Testis (tissue), 3 donors: ENCODE results near the gene SLC22A9. TPM values are rescaled to one million over a fixed set of nuclear protein-coding genes. Genes with fewer than 3 reads are reported as not detected.

ENCODE experiments used
- DNase-seq: peaks from one replicate; pipeline ENCODE4 v3.0.0-alpha.2; 2019
- H3K27ac ChIP-seq, 2 donors: fragments of 200-600 bp; sonication (generic); one replicate each; pipeline ENCODE4 v1.5.1; 2019
- H3K27me3 ChIP-seq: fragments of 200-600 bp; sonication (generic); one replicate; pipeline ENCODE4 v1.5.1; 2019
- H3K36me3 ChIP-seq: fragments of 200-600 bp; sonication (generic); one replicate; pipeline ENCODE4 v1.5.1; 2017; ENCODE audit warnings: low read depth; ENCODE audit errors: missing control alignments
- H3K4me1 ChIP-seq: fragments of 200-600 bp; sonication (generic); one replicate; pipeline ENCODE4 v1.5.1; 2019
- H3K4me3 ChIP-seq, 2 donors: fragments of 200-600 bp; sonication (generic); one replicate each; pipeline ENCODE4 v1.5.1; 2017 to 2019
- H3K9me3 ChIP-seq: fragments of 200-600 bp; sonication (generic); one replicate; pipeline ENCODE4 v1.5.1; 2017
- CTCF ChIP-seq, 3 experiments: fragments of 450-650 bp in 2 of 3; fragments of 200-600 bp in 1 of 3; sonication (generic) in 1 of 3; IDR thresholded peaks; one replicate each; pipeline ENCODE4 v1.5.1; 2016 to 2019; ENCODE audit warnings: antibody characterized with exemption in 3 of 3, mild to moderate bottlenecking in 2 of 3, moderate library complexity in 1 of 3
- POLR2A ChIP-seq: fragments of 450-650 bp; IDR thresholded peaks from one replicate; pipeline ENCODE4 v1.6.1; 2017; ENCODE audit warnings: antibody characterized with exemption, mild to moderate bottlenecking, moderate library complexity
- WGBS, 2 donors: methylation state at CpG; one replicate each; pipeline ENCODE4 v1.1.5; 2018; 5-methylcytosine and 5-hydroxymethylcytosine counted together
- intact Hi-C: fragments of 100-400 bp; cut with DNase I; formaldehyde crosslinking; loops from one replicate; pipeline ENCODE4 v1.15.1; 2023; ENCODE audit warnings: low total_unique reads
- polyA plus RNA-seq: library from polyadenylated mRNA; stranded (reverse); fragments of 350-450 nt; fragmentation: Illumina TruSeq; extraction: RNeasy Lipid Tissue Mini Kit (QIAGEN cat#74804); gene quantifications from one replicate; pipeline ENCODE4 v1.2.3, GENCODE V29; 2014; ENCODE audit warnings: low read depth, low replicate concordance; ENCODE audit not compliant: insufficient read depth
- total RNA-seq, 2 donors: library from RNA; depleted of rRNA; stranded (reverse); fragments of >200 nt; gene quantifications; one replicate each; pipeline ENCODE4 v1.2.3, GENCODE V29; 2016

Gene SLC22A9
- total and polyA plus RNA-seq, 3 donors from 2014 or later: not detected

- Histone ChIP-seq H3K36me3 (no peaks in the 10 kb centered on the region), H3K27ac (no peak overlapping the region), H3K4me3 (no peak overlapping the region), H3K9me3 (no peaks in the 10 kb centered on the region), H3K27me3 (no peaks in the 10 kb centered on the region), H3K4me1 (no peaks in the 10 kb centered on the region)
- TF ChIP-seq CTCF (IDR thresholded peaks at IDR 0.05): no peak
- TF ChIP-seq POLR2A: no peak
- 67% methylated on average over 2 of the region's 2 CpGs for WGBS, 2 donors
- intact Hi-C loops: no loop called here
- no peak for DNase-seq
Measured at GRCh38 chr11:63380130-63380529, 10.5 kb downstream of the SLC22A9 start.

GRCh38 chr11:63395697-63396096 lies 26.1 kb downstream of the SLC22A9 start:
- DNase-seq: no peak
- H3K27ac ChIP-seq: no peak overlapping the region
- no peaks in the 10 kb centered on the region for H3K4me1 ChIP-seq
- intact Hi-C loops: no loop called here
- WGBS, 2 donors: 69 to 86% methylated on average over 1 of the region's 1 CpG
- H3K9me3 ChIP-seq: no peaks in the 10 kb centered on the region
- H3K4me3 ChIP-seq: no peak overlapping the region
- no peaks in the 10 kb centered on the region for H3K36me3 ChIP-seq
- no peaks in the 10 kb centered on the region for H3K27me3 ChIP-seq
- TF ChIP-seq POLR2A (no peak), CTCF (IDR thresholded peaks at IDR 0.05) (no peak)

DNA sequence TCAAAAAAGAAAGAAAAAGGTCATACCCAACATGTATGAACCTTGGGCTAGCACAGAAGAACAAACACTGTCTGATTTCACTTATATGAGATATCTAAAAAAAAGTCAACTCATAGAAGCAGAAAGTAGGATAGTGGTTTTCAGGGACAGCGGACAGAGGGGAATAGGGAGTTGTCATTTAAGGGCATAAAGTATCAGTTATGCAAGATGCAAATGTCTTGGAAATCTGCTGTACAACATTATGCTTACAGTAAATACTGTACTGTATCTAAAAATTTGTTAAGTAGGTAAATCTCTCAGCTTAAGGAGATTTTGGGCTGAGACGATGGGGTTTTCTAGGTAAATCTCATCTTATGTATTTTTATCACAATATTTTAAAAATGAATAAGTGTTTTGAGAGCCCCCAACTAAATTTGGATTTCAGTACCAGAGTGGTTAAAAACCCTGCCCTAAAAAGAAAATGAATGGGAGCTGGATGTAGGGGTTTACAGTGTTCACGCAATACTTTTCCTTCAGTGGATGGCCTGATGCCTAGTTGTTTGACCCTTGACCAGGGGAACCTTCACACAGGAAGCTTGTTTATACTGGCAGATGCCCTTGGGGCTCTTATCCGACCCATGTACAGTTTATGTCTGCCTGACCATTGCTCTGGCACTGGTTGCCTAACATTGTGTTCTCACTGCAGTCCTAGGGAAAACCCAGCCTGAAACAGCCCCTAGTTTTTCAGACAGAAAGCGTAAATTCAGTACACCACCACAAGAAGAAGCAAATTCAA lies 34.8 kb downstream of the SLC22A9 start:
- intact Hi-C loops: no loop called here
- DNase-seq: peak; percentile 16
- 59 to 70% methylated on average over 5 of the region's 5 CpGs for WGBS, 2 donors

GRCh38 chr11:63405114-63405513 lies 35.5 kb downstream of the SLC22A9 start:
- Histone ChIP-seq H3K4me3 (no peak overlapping the region), H3K27ac (no peak overlapping the region), H3K4me1 (no peaks in the 10 kb centered on the region), H3K9me3 (no peaks in the 10 kb centered on the region), H3K27me3 (no peaks in the 10 kb centered on the region), H3K36me3 (no peaks in the 10 kb centered on the region)
- TF ChIP-seq CTCF (IDR thresholded peaks at IDR 0.05) (no peak), POLR2A (no peak)
- DNase-seq: no peak
- WGBS, 2 donors: 48 to 61% methylated on average over 3 of the region's 3 CpGs
- intact Hi-C loops: no loop called here

More for the DNA sequence above, 34.8 kb downstream of the SLC22A9 start:
- Histone ChIP-seq H3K27ac (no peak overlapping the region), H3K36me3 (no peaks in the 10 kb centered on the region), H3K4me3 (no peak overlapping the region), H3K4me1 (no peaks in the 10 kb centered on the region), H3K9me3 (no peaks in the 10 kb centered on the region), H3K27me3 (no peaks in the 10 kb centered on the region)
- TF ChIP-seq CTCF (IDR thresholded peaks at IDR 0.05): no peak
- TF ChIP-seq POLR2A: no peak

- Histone ChIP-seq H3K4me1 (no peaks in the 10 kb centered on the region), H3K27me3 (no peaks in the 10 kb centered on the region), H3K36me3 (no peaks in the 10 kb centered on the region), H3K4me3 (no peak overlapping the region), H3K9me3 (no peaks in the 10 kb centered on the region), H3K27ac (no peak overlapping the region)
- WGBS, 2 donors: 75 to 86% methylated on average over 2 of the region's 2 CpGs
- TF ChIP-seq POLR2A: no peak
- no peak for TF ChIP-seq CTCF (IDR thresholded peaks at IDR 0.05)
- no peak for DNase-seq
- intact Hi-C loops: no loop called here
Measured at GRCh38 chr11:63406458-63406857, 36.9 kb downstream of the SLC22A9 start.
